GM19468 (cell line): ENCODE data around the gene EPM2A.
"Not testable (repeated sequence)": the region's sequence is repeated elsewhere in the genome, so short reads cannot be mapped to it uniquely, and the experiment has no call there.

Source experiments
- ATAC-seq: cut with Tn5 transposase; IDR thresholded peaks from one replicate; pipeline ENCODE4 v1.9.1; 2021; ENCODE audit warnings: mild to moderate bottlenecking, moderate library complexity, moderate number of reproducible peaks; ENCODE audit not compliant: unreplicated experiment; ENCODE audit errors: extremely low read depth

EPM2A gene

DNA sequence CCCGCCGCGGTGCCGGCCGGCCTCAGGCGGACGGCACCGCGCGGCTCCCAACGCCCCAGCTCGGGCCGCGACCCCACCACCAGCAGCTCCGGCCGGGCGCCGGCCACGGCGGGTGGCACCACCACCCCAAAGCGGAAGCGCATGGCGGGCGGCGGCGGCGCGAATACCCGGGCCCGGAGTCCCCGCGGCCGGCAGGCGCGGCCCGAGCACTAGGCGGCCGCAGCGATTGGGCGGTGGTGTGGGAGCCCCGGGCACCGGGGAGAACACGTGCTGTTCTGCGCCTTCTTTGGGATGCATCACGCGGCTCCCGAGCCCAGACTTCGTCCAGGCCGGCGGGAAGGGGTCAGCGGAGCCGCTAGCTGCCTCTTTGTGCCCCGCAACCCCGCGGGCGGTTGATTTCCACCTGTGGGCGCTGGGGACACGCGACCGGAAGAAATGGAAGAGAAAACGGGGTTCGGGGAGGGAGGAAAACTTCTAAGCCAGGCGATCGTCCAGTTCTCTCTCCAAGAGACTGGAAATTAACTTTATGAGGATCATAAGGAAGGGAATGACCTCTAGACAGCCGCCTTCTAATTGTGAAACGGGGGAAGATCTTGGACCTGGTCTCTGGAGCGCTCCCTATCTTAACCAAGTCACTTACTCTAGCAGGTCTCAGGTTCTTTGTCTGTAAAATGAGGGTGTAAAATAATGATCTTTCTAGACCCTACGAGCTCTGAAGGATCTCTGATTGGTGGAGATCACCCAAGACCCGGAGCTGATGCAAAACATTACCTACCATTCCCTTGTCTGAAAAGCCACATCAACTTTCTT is at the start of gene EPM2A:
Gene EPM2A (minus strand): TSS at position 165 of the 810 bp plus-strand sequence. CDS start 22 bp downstream, at position 143.
- ATAC-seq, result peak; percentile 68

DNA sequence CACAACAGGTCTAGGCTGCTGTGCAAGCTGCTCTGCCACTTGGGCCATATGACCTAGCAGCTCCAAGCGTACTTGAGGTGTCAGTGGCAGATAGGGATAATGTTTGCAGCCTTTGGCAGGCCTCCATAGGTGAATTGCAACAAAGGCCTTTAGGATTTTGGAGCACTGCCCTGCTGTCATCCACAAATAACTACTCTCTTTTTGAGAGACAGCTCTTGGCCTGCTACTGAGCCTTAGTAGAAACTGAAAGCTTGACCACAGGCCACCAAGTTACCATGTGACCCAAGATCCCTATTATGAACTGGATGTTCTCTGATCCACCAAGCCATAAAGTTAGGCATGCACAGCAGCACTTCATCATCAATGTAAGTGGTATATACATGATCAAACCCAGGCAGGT is 49.4 kb upstream of the EPM2A start:
- peak; percentile 55 for ATAC-seq

DNA sequence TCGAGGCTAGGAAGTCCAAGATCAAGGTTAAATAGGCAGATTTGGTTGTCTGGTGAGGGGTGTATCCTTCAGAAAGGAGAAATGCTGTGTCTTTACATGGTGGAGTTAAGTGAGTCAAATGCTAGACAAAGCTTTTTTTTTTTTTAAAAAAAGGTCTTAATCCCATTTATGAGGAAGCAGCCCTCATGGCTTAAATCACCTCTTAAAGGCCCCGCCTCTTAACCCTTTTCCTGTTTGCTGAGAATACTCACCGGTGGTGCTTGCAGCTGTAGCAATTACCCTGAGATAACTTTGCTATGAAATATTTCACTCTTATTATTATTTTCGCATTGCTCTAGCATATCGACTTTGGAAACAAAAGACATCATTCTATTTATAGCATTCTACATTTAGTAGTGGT is 48.5 kb upstream of the EPM2A start:
- ATAC-seq, result no peak

DNA sequence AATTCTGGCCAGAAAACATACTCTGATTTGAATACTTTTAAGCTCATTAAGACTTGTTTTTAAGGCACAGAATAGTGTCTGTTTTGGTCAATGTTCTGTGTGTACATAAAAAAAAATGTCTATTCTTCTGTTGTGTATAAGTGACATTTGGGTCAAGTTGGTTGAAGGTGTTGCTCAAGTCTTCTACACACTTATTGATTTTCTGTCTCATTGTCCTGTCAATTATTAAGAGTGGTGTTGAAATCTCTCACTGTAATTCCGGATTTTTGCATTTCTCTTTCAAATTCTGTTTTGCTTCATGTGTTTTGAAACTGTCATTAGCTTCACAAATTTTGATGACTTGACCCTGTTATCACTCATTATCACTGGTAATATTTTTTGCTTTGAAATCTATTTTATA is 37.5 kb upstream of the EPM2A start:
- ATAC-seq, result no peak

DNA sequence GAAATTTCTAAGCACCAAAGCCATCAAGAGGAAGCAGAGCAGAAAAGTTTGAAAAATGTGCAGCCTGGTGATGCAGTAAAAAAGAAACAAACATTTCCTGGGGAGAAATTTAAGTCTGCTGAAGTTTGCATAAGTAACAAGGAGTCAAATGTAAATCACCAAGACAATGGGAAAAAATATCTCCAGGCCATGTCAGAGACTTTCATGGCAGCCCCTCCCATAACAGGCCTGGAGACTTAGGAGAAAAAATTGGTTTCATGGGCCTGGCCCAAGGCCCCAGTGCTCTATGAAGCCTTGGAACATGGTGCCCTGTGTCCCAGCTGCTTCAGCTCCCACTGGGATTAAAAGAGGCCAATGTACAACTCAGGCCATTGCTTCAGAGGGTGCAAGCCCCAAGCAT is 30.1 kb upstream of the EPM2A start:
- ATAC-seq, result no peak

DNA sequence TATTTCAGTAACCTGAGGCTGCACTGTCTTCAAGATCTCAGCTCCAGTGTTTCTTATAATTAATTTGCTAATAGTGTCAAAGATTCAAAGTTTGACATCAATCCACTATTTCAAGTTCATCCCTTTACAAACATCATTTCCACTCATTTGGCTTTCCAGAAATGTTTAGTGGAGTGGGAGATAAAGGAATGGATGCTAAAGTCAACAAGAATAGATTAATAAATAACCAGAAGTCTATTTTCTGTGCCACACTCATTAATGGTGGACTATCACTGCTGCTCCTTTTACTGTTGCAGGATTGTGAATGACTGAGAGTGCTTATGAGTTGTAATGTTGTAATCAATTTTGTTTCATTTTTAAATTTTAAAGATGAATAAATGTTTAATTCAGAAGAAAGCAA is 28.4 kb upstream of the EPM2A start:
- no peak for ATAC-seq

DNA sequence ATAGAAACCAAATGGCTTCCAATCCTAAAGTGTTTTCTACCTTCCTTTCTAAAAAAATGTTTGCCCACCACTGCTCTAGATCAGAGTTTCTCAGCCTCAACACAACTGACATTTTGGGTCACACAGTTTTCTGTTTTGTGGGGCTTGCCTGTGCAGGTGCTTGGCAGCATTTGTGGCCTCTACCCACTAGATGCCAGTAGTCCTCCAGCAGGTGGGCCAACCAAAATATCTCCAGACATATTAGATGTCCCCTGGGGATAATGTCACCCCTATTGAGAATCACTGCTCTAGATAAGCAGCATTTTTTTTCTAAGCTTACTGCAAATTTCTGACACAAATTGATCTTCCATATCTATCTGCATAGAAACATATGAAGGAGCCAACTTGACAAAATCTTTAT is 26.3 kb upstream of the EPM2A start:
- ATAC-seq, result peak; percentile 44

DNA sequence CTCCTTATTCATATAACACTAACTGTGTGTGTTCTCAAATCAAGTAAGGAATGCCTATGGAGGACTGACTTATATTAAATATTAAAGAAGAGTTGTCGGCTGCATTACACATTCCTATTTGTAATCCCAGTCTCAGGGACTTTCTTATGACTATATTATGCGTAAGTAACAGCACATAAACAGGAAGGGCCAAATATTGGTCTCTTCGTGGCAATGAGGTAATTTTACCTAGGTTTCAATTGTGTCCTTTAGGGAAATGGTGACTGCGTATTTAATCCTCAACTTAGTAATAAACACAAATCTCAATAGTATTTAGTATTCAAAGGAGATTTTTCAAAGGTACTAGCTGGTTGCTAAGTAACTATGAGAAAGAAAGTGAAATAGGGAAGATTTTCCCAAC is 22.8 kb upstream of the EPM2A start:
- no peak for ATAC-seq

DNA sequence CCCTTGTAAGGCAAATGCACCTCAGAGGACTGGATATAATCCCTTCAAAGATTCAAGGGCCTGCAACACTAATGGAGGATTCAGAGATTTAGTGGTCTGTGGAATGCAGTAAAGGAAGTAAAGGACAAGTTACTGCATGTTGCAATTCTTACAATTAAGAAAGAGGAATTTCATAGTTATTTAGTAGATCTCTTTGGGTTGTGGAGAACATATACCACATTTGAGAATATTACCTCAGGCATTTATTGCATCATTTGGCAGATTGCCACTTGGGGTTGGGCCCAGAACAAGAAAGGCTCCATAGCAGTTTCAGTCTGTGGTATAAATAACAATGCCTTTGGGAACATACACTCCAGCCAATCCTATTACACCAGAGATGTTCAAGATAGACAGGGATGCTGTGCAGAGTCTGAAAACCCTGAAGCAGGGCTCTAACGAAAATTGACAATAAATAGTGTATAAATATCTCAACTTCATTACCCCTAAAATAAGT is 20.9 kb upstream of the EPM2A start:
- ATAC-seq, result no peak

DNA sequence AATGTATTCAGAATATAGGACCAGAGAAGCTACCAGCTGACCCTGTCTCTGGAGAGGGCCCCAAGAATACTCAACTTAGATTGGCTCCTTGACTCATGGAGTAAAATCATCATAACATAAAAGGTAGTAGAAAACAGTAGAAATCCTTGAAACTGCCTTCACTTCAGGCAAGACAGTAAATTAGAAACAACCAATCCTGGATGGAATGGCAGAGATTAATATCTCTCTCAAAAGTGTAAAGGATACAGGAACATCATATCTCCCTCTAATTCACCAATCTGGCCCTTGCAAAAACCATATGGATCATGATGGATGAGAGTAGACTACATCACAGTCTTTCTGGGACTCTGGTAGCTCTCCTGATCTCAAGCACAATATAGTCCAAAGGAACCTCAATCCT is 20.4 kb upstream of the EPM2A start:
- ATAC-seq, result no peak

DNA sequence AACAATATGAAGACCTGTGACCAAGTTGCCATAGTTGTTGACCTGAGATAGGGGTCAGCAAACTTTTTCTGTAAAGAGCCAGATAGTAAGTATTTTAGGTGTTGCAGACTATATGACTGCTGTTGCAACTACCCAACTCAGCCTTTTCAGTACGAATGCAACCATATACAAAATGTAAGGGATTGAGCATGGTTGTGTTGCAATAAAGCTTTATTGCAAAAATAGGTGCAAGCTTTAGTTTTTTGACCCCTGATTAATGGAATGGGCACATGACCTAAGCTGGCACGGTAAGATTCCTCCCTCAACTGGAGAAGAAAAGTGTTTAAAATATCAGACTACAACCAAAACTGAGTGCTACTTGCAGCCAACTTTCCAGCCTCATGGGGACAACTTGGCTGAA is 17.3 kb upstream of the EPM2A start:
- no peak for ATAC-seq

DNA sequence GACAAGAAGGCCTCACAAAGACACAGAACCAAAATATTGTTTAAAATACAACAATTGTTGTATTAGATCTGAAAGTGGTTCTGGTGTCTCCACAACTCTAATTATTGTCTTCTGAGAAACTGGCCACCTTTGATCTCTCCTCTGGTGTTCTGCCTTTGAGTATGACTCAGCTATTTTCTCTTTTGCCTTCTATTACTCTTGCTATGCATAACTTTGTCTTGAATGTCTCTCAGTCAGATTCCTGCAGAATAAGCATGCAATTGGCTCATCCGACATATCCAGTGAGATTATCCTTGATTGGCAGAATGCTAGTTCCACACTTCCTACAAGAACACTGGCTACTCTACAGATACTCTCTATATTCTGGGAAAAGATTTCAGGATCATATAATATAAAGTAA is 14.3 kb upstream of the EPM2A start:
- ATAC-seq, result no peak

DNA sequence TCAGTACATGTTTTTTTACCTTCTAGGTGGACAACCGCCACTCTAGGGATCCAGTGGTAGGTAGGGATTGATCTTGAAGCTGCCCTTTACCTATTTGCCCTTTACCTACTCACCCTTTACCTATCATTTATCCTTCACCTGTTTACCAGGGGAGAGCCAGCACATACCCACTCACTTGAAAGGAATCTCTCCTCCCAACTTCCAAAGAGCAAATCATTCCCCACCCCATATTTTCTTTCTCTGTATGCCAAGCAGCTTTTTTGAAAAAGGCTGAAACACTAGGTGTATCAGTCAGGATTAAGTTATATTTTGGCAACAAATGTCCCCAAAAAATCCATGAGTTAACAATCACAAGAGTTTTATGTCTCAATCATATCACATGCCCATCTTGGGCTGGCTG is 10.5 kb upstream of the EPM2A start:
- no peak for ATAC-seq

DNA sequence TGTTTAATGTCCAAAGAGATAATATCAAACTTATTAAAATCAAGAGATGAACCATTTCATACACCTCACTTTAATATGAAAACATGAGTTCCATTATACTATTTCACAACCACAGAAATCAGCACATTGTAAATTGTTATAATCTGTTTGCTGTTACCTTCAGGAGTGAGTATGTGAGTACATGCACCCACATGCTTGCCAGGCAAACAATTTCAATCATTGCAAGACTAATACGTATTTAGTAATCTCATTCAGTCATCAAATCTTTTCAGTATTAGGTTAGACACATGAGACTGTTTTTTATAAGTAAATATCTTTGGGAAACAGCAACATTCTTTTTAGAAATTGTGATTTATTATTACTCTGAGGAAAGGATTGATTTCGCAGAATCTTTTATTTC is 9.3 kb upstream of the EPM2A start:
- ATAC-seq, result no peak

DNA sequence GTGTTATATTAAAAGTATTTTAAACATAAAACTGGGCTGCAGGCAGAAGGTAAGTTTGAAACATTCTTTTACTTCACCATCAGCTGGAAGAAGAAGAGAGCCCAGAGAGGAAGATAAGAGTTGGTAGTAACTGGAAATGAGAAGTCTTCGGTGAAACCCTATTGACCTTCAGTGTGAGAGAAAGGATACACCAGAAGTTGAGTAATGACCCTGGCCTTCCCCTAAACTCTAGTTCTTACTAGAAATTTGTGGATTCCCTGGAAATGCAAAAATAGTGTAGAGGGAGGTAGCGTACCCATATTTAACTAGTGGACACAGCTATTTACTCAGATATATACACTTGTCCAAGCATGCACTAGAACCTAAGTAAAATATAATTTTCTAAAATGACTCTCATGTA is 8.0 kb upstream of the EPM2A start:
- ATAC-seq, result no peak

DNA sequence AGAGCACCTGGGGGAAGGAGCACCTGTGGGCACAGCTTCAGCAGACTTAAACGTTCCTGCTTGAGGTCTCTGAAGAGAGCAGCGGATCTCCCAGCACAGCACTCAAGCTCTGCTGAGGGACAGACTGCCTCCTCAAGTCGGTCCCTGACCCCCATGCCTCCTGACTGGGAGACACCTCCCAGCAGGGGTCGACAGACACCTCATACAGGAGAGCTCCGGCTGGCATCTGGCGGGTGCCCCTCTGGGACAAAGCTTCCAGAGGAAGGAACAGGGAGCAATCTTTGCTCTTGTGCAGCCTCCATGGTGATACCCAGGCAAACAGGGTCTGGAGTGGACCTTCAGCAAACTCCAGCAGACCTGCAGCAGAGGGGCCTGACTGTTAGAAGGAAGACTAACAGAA is 7.2 kb upstream of the EPM2A start:
- not testable (repeated sequence) for ATAC-seq

DNA sequence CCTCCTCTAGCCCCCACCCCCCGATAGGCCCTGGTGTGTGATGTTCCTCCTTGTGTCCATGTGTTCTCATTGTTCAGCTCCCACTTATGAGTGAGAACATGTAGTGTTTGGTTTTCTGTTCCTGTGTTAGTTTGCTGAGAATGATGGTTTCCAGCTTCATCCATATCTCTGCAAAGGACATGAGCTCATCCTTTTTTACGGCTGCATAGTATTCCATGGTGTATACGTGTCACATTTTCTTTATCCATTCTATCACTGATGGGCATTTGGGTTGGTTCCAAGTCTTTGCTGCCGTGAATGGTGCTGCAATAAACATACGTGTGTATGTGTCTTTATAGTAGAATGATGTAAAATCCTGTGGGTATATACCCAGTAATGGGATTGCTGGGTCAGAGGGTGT is 4.4 kb upstream of the EPM2A start:
- not testable (repeated sequence) for ATAC-seq

DNA sequence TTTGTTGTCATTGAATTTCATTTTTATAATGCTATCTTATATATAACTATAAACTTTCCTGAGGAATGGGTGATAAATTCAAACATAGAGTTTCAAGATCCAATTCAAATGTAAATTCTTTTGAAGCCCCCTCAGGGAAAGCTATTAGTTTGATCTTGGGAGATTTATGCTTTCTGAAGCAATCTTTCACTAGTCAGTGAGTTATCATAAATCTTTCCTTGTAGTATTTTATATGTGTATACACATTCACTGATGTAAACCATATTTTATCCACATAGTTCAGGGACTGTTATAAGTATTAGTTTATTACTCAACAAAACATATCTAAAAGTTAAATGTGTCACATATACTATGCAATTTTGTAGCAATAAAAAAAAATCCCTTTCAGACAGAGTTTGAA is 2.9 kb upstream of the EPM2A start:
- ATAC-seq, result no peak

DNA sequence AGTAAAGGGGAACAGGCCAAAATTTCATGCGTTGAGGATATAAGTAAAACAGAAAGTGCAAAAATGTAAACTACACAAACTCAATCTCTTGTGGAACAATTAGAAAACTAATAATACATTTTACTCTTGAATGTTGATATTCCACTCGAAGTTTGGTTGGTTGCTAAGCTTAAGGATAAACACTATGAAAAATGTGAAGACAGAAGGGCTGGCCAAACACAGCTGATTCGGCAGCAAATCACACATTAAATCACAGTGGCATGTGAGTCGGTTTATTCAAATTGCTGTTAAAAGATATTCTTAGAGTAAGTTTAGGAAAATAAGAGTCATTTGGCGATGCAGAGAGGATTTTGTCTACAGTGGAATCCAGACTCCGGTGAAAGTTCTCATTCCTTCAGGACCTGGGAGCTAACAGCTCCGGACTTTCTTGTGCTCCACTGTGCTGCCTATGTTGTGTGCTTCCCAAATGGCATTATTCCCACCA is 1.4 kb upstream of the EPM2A start:
- ATAC-seq, result no peak

DNA sequence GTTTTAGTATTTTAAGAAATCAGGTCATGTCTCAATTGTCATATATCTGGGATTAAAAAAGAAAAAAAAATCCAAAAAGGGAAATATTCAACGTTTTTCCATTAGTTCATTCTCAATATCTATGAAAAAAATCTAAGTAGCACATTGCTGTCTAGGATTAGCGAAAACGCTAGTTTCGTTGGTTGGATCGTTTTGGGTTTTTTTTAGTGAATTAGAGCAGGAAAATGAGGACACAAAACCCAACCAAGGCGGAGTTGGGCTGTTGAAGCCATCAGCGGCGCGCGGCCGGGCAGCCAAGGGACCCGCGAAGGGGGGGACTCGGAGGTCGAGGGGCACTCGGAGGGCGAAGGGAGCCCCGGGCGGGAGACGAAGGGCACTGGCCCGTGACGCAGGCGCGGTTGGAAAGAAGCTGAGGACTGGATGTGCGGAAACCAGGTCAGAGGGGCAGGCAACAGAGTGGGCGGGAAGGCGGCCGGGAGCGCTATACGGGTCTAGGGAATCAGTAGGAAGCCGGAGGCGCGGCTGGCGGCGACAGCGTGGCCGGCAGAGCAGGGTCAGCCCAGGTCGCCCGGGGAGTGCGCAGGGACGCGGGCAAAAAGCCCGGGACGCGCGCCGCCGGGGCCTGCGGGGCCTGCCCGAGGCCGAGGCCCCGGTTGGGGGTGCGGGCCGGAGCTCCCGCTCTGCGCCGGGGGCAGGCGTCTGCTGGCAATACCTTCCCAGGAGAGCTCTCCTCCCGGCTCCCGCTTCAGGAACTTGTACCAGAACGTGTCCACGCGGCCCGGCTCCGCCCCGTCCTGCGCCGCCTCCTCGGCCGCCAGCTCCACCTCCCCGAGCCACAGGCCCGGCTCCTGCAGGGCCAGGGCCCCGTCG is 599 bp downstream of the EPM2A start:
- peak; percentile 64 for ATAC-seq

DNA sequence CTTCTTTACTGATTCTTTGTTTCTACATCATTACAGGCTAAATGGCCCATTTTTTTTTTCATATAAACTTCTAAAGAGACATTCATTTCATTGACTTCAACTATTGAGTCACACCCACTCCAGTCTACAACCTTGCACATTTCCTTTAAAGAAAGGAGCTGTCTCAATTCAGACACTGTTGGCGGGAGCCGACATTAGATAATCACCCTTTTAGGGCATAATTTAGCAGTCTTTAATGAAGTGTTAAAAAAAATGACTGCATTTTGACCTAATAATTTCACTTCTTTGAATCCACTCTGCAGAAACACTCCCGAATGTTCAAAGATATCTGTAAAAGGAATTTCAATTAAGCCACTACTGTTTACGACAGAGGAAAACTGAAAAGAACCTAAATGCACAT is 1.5 kb downstream of the EPM2A start:
- no peak for ATAC-seq
